ENCODE measurements around the gene DCAF11. TPM values are rescaled to one million over a fixed set of nuclear protein-coding genes. Genes with fewer than 3 reads are reported as not detected.

Gene DCAF11
- total RNA-seq, 1 donor from 2014 or later = 85.6 TPM

- peak overlapping the region; percentile 88 for H3K27ac ChIP-seq (ENCODE audit: low read depth, low read length)
- H3K4me3 ChIP-seq (ENCODE audit: low read length in 3 of 3) = no peak overlapping the region
- H3K27me3 ChIP-seq (ENCODE audit: control insufficient read depth in 3 of 3, insufficient read depth in 3 of 3, low read length in 3 of 3) = no peaks in the 10 kb centered on the region
- peaks cover 24 to 29% (median 27%) of the 10 kb centered on the region in 3 donors for H3K36me3 ChIP-seq (ENCODE audit: control insufficient read depth in 3 of 3, insufficient read depth in 3 of 3, low read length in 3 of 3)
- no peaks in the 10 kb centered on the region for H3K9me3 ChIP-seq (ENCODE audit: control insufficient read depth in 3 of 3, low read length in 3 of 3)
- peak overlapping the region in 2 of 3 donors; percentile 14 to 92 for H3K9ac ChIP-seq (ENCODE audit: low read depth in 1 of 3, low read length in 3 of 3)
- peaks cover 48 to 68% (median 59%) of the 10 kb centered on the region in 3 donors for H3K4me1 ChIP-seq (ENCODE audit: control insufficient read depth in 3 of 3, insufficient read depth in 3 of 3, low read length in 3 of 3)
These were observed 23.2 kb downstream of the DCAF11 start for GRCh38 chr14:24137529-24138395.

DNA sequence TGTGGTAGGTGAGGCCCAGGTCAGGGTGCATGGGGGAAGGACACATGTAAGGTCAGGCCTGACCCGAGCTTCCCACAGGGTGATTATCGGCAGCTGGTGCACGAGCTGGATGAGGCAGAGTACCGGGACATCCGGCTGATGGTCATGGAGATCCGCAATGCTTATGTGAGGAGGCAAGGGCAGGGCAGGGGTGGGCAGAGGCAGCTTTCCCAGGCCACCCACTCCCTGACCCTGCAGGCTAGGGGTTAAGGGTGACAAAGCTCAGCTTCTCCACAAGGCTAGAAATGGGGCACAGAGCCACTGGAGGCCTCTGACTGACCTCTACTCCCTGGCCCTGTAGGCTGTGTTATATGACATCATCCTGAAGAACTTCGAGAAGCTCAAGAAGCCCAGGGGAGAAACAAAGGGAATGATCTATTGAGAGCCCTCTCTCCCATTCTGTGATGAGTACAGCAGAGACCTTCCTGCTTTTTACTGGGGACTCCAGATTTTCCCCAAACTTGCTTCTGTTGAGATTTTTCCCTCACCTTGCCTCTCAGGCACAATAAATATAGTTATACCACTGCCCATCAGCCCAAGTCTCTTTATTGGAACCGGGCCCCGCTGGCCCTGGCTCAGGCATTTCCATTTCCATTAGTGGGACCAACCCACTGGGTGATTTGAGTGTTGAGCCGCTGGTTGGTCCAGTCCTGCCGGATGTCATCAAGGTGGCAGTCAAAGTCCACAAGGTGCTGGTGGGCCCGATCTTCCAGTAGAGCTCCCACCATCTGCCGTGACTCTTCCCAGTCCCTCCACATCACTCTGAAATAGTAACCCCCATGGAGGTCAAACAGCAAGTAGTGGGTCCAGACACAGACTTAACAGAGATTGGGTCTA lies 24.1 kb downstream of the DCAF11 start:
- Histone ChIP-seq H3K4me3 (ENCODE audit: low read length in 3 of 3) (no peak overlapping the region), H3K27ac (ENCODE audit: low read depth, low read length) (peak overlapping the region; percentile 1)

GRCh38 chr14:24139272-24139934 lies 24.8 kb downstream of the DCAF11 start:
- Histone ChIP-seq H3K9me3 (ENCODE audit: control insufficient read depth in 3 of 3, low read length in 3 of 3) (no peaks in the 10 kb centered on the region), H3K4me1 (ENCODE audit: control insufficient read depth in 3 of 3, insufficient read depth in 3 of 3, low read length in 3 of 3) (peaks cover 50 to 76% (median 54%) of the 10 kb centered on the region in 3 donors), H3K9ac (ENCODE audit: low read depth in 1 of 3, low read length in 3 of 3) (peak overlapping the region in 1 of 3 donors; percentile 33), H3K4me3 (ENCODE audit: low read length in 3 of 3) (peak overlapping the region; percentile 58 to 85 (median 64)), H3K27me3 (ENCODE audit: control insufficient read depth in 3 of 3, insufficient read depth in 3 of 3, low read length in 3 of 3) (no peaks in the 10 kb centered on the region), H3K36me3 (ENCODE audit: control insufficient read depth in 3 of 3, insufficient read depth in 3 of 3, low read length in 3 of 3) (peaks cover 26 to 35% (median 28%) of the 10 kb centered on the region in 3 donors), H3K27ac (ENCODE audit: low read depth, low read length) (peak overlapping the region; percentile 1)

More for the DNA sequence above, 24.1 kb downstream of the DCAF11 start:
- peak overlapping the region in 2 of 3 donors; percentile 14 to 45 for H3K9ac ChIP-seq (ENCODE audit: low read depth in 1 of 3, low read length in 3 of 3)
- peaks cover 45 to 70% (median 54%) of the 10 kb centered on the region in 3 donors for H3K4me1 ChIP-seq (ENCODE audit: control insufficient read depth in 3 of 3, insufficient read depth in 3 of 3, low read length in 3 of 3)
- no peaks in the 10 kb centered on the region for H3K27me3 ChIP-seq (ENCODE audit: control insufficient read depth in 3 of 3, insufficient read depth in 3 of 3, low read length in 3 of 3)
- H3K9me3 ChIP-seq (ENCODE audit: control insufficient read depth in 3 of 3, low read length in 3 of 3) = no peaks in the 10 kb centered on the region
- peaks cover 23 to 30% (median 26%) of the 10 kb centered on the region in 3 donors for H3K36me3 ChIP-seq (ENCODE audit: control insufficient read depth in 3 of 3, insufficient read depth in 3 of 3, low read length in 3 of 3)

GRCh38 chr14:24141097-24141880 lies 26.7 kb downstream of the DCAF11 start, which contains the start of gene EMC9:
Gene EMC9, minus strand, starts transcription at chr14:24141591. Its CDS starts 287 bp downstream, at chr14:24141304.
- peaks cover 28 to 35% (median 32%) of the 10 kb centered on the region in 3 donors for H3K36me3 ChIP-seq (ENCODE audit: control insufficient read depth in 3 of 3, insufficient read depth in 3 of 3, low read length in 3 of 3)
- peak within 1 kb of the TSS; percentile 85 to 95 (median 93) for H3K9ac ChIP-seq (ENCODE audit: low read depth in 1 of 3, low read length in 3 of 3)
- H3K4me3 ChIP-seq (ENCODE audit: low read length in 3 of 3) = peak within 1 kb of the TSS; percentile 85 to 97 (median 93)
- H3K9me3 ChIP-seq (ENCODE audit: control insufficient read depth in 3 of 3, low read length in 3 of 3) = no peaks in the 10 kb centered on the region
- peaks cover 57 to 82% (median 58%) of the 10 kb centered on the region in 3 donors for H3K4me1 ChIP-seq (ENCODE audit: control insufficient read depth in 3 of 3, insufficient read depth in 3 of 3, low read length in 3 of 3)
- H3K27me3 ChIP-seq (ENCODE audit: control insufficient read depth in 3 of 3, insufficient read depth in 3 of 3, low read length in 3 of 3) = no peaks in the 10 kb centered on the region
- H3K27ac ChIP-seq (ENCODE audit: low read depth, low read length) = peak within 1 kb of the TSS; percentile 86

DNA sequence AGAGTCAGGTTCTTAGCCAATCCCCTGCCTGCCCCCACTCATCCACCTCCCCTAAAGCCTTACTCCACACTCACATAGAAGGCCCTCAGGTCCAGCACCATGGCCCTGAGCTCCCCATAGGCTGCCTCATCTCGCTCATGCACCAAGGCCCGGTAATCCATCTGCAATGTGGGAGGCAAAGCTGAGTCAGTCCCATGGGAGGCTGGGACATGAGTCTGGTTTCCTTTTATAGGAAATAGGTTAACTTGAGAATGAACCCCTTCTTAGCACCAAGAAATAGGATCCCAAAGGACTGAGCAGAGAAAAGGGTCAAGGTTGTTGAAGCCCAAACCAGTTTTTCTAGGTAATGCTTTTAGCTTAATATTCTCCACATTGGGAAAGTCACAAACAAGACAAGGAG lies 28.9 kb downstream of the DCAF11 start:
- H3K9me3 ChIP-seq (ENCODE audit: control insufficient read depth in 3 of 3, low read length in 3 of 3) = no peaks in the 10 kb centered on the region
- H3K4me1 ChIP-seq (ENCODE audit: control insufficient read depth in 3 of 3, insufficient read depth in 3 of 3, low read length in 3 of 3) = peaks cover 46 to 70% (median 49%) of the 10 kb centered on the region in 3 donors
- no peak overlapping the region for H3K4me3 ChIP-seq (ENCODE audit: low read length in 3 of 3)
- no peaks in the 10 kb centered on the region for H3K27me3 ChIP-seq (ENCODE audit: control insufficient read depth in 3 of 3, insufficient read depth in 3 of 3, low read length in 3 of 3)
- H3K9ac ChIP-seq (ENCODE audit: low read depth in 1 of 3, low read length in 3 of 3) = no peak overlapping the region
- no peak overlapping the region for H3K27ac ChIP-seq (ENCODE audit: low read depth, low read length)
- peaks cover 16 to 24% (median 19%) of the 10 kb centered on the region in 3 donors for H3K36me3 ChIP-seq (ENCODE audit: control insufficient read depth in 3 of 3, insufficient read depth in 3 of 3, low read length in 3 of 3)

- Histone ChIP-seq H3K4me1 (ENCODE audit: control insufficient read depth in 3 of 3, insufficient read depth in 3 of 3, low read length in 3 of 3) (peaks cover 39 to 68% (median 45%) of the 10 kb centered on the region in 3 donors), H3K9ac (ENCODE audit: low read depth in 1 of 3, low read length in 3 of 3) (no peak overlapping the region), H3K36me3 (ENCODE audit: control insufficient read depth in 3 of 3, insufficient read depth in 3 of 3, low read length in 3 of 3) (peaks cover 9 to 23% (median 12%) of the 10 kb centered on the region in 3 donors), H3K4me3 (ENCODE audit: low read length in 3 of 3) (no peak overlapping the region), H3K27ac (ENCODE audit: low read depth, low read length) (no peak overlapping the region), H3K9me3 (ENCODE audit: control insufficient read depth in 3 of 3, low read length in 3 of 3) (no peaks in the 10 kb centered on the region), H3K27me3 (ENCODE audit: control insufficient read depth in 3 of 3, insufficient read depth in 3 of 3, low read length in 3 of 3) (no peaks in the 10 kb centered on the region)
These were observed 29.9 kb downstream of the DCAF11 start for GRCh38 chr14:24144451-24144850.

DNA sequence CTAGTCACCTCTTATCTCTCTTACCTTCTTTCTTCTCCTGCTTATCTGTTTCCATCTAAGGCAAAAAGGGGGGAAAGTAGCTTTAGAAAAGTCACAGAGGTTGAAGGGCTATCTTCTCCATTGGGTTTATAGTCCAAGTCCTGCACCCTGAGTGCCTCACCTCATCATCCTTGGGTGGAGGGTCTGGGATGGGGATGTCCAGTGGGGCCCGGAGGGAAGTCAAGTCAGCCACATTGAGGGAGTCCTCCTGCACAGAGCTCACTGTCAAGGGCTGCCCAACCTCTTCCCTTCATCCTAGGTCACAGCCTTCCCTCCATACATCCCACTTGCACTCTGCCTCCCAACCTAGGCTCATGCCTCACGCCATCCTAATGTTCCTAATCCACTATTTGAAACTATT lies 30.6 kb downstream of the DCAF11 start:
- Histone ChIP-seq H3K27ac (ENCODE audit: low read depth, low read length) (peak overlapping the region; percentile 90), H3K4me3 (ENCODE audit: low read length in 3 of 3) (peak overlapping the region in 1 of 3 donors; percentile 4), H3K9ac (ENCODE audit: low read depth in 1 of 3, low read length in 3 of 3) (peak overlapping the region in 2 of 3 donors; percentile 81 to 96), H3K4me1 (ENCODE audit: control insufficient read depth in 3 of 3, insufficient read depth in 3 of 3, low read length in 3 of 3) (peaks cover 34 to 67% (median 41%) of the 10 kb centered on the region in 3 donors), H3K36me3 (ENCODE audit: control insufficient read depth in 3 of 3, insufficient read depth in 3 of 3, low read length in 3 of 3) (peaks cover 14 to 28% (median 17%) of the 10 kb centered on the region in 3 donors), H3K27me3 (ENCODE audit: control insufficient read depth in 3 of 3, insufficient read depth in 3 of 3, low read length in 3 of 3) (no peaks in the 10 kb centered on the region), H3K9me3 (ENCODE audit: control insufficient read depth in 3 of 3, low read length in 3 of 3) (no peaks in the 10 kb centered on the region)

- Histone ChIP-seq H3K9ac (ENCODE audit: low read depth in 1 of 3, low read length in 3 of 3) (peak overlapping the region; percentile 81 to 96 (median 91)), H3K27ac (ENCODE audit: low read depth, low read length) (peak overlapping the region; percentile 90), H3K4me1 (ENCODE audit: control insufficient read depth in 3 of 3, insufficient read depth in 3 of 3, low read length in 3 of 3) (peaks cover 34 to 61% (median 36%) of the 10 kb centered on the region in 3 donors), H3K27me3 (ENCODE audit: control insufficient read depth in 3 of 3, insufficient read depth in 3 of 3, low read length in 3 of 3) (no peaks in the 10 kb centered on the region), H3K9me3 (ENCODE audit: control insufficient read depth in 3 of 3, low read length in 3 of 3) (no peaks in the 10 kb centered on the region), H3K36me3 (ENCODE audit: control insufficient read depth in 3 of 3, insufficient read depth in 3 of 3, low read length in 3 of 3) (peaks cover 20 to 35% (median 24%) of the 10 kb centered on the region in 3 donors), H3K4me3 (ENCODE audit: low read length in 3 of 3) (peak overlapping the region; percentile 85 to 97 (median 94))
These were observed 31.3 kb downstream of the DCAF11 start for GRCh38 chr14:24145690-24146452.

Data from skeletal muscle tissue (tissue), 4 donors.